HG03442 (cell line): ENCODE results near the gene PIP4K2C.
A peak's percentile ranks its signal among the peaks of the same experiment; 100 is the strongest.
"Not testable (repeated sequence)": the region's sequence is repeated elsewhere in the genome, so short reads cannot be mapped to it uniquely, and the experiment has no call there.

Experiments used
- ATAC-seq: cut with Tn5 transposase; IDR thresholded peaks from one replicate; pipeline ENCODE4 v1.9.1; 2021; ENCODE audit warnings: mild to moderate bottlenecking, moderate library complexity; ENCODE audit not compliant: unreplicated experiment

PIP4K2C gene

DNA sequence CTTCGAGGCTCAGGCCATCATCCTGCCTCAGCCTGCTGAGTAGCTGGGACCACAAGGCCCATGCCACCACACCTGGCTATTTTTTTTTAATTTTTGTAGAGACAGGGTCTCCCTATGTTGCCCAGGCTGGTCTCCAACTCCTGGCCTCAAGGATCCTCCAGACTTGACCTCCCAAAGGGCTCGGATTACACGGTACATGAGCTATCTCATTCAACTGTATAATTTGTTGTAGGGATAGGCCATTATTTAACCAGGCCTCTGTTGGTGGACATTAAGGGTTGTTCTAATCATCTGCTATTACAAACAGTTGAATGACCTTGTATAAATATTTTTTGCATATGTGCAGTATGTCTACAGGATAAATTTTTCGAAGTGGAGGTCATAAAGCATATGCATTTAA, 32.1 kb upstream of the PIP4K2C start:
- ATAC-seq, result no peak

- no peak for ATAC-seq
These were observed 30.5 kb upstream of the PIP4K2C start for GRCh38 chr12:57560516-57560915.

GRCh38 chr12:57561117-57561516, 29.9 kb upstream of the PIP4K2C start:
- not testable (repeated sequence) for ATAC-seq

DNA sequence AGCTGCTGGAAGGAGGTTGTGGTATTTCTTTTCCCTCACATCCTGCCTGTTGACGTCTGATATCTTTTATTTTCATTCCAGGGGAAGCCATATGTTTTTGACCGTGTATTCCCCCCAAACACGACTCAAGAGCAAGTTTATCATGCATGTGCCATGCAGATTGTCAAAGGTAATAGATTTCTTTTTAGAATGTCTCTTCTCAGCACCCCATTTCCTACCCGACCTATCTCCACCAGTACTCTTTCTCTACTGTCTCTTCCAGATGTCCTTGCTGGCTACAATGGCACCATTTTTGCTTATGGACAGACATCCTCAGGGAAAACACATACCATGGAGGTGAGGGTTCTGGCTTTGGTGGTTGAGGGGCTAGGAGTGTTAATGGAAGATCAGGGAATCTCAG, 27.6 kb upstream of the PIP4K2C start:
- no peak for ATAC-seq

DNA sequence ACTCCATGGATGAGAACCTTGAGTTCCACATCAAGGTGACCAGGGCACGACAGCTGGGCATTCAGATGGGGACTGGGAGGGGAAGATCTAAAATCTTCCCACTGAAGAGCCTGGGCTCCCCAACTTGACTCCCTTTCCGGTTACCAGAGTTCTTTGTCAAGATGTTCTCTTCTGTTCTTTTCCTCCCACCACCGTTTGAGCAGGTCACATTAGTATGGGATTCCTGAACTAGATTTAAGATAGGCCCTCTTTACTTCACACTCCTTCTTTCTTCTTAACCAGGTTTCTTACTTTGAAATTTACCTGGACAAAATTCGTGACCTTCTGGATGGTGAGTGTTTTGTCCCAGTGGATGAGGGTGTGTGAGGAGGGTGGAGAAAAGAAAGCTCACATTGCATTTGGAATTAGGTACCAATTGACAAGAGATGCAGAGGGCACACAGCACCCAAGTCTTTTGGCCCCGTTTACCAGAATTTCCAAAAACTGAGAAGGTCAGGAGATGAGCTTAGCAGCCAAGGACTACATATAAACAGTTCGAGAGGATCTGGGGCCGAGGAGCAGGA, 26.7 kb upstream of the PIP4K2C start:
- no peak for ATAC-seq

GRCh38 chr12:57568838-57569237, 22.2 kb upstream of the PIP4K2C start:
- ATAC-seq, result no peak

DNA sequence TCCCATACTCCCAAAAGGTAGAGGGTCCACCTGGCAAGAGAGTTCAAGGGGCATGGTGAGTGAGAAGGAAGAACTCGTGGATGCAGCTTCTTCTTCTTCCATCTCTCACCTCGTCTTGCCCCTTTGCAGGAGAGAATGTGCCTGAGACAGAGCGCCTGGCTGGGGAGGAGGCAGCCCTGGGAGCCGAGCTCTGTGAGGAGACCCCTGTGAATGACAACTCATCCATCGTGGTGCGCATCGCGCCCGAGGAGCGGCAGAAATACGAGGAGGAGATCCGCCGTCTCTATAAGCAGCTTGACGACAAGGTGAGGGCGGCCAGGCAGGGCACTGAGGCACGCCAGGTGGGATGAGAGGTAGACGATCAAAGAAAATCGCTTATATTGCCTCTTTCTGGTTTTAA, 21.1 kb upstream of the PIP4K2C start:
- ATAC-seq, result no peak

DNA sequence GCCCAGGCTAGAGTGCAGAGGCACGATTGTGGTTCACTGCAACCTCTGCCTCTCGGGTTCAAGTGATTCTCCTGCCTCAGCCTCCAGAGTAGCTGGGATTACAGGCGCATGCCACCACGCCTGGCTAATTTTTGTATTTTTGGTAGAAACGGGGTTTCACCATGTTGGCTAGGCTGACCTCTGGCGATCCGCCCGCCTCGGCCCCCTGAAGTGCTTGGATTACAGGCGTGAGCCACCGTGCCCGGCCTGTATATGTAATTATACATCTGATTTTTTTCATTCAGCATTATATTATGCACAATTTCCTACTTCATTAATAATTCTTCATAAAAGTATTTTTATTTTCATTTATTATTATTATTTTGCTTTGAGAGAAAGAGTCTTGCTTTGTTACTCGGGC, 20.6 kb upstream of the PIP4K2C start:
- ATAC-seq, result not testable (repeated sequence)

DNA sequence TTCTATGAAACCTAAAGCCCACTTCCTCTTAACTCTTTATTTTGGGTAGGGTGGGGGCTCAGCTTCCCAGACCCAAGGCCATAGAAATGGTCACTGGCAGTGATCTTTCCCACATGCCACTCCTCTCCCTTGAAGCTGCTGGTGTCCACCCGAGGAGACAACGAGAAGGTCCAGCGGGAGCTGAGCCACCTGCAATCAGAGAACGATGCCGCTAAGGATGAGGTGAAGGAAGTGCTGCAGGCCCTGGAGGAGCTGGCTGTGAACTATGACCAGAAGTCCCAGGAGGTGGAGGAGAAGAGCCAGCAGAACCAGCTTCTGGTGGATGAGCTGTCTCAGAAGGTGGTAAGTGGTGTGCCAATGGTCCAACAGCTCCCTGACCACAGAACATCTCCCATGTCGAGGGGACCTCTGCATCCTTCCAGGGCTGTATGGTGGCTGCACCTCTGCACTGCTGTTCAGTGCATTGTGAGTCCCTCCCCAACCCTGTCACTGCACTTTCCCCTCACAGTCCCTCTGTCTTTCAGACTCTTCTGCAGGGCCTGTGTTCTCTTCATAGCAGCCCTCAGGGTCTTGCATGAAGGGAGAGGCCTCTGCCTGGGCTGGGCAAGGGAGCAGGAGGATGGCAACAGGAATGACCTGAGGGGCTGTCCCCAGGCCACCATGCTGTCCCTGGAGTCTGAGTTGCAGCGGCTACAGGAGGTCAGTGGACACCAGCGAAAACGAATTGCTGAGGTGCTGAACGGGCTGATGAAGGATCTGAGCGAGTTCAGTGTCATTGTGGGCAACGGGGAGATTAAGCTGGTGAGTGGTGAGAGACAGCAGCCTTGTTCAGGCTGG, 18.8 kb upstream of the PIP4K2C start:
- no peak for ATAC-seq

DNA sequence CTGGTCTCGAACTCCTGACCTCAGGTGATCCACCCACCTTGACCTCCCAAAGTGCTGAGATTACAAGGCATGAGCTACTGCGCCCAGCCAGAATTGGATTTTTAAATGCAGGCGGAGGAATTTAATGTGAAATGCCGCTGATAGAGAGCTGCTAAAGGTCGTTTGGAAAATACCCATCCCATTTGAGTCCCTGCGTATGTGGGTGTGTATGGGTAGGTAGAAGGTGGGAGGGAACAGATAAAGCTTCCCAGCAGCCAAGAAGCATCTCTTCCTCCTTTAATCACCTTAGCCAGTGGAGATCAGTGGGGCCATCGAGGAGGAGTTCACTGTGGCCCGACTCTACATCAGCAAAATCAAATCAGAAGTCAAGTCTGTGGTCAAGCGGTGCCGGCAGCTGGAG, 16.2 kb upstream of the PIP4K2C start:
- no peak for ATAC-seq

DNA sequence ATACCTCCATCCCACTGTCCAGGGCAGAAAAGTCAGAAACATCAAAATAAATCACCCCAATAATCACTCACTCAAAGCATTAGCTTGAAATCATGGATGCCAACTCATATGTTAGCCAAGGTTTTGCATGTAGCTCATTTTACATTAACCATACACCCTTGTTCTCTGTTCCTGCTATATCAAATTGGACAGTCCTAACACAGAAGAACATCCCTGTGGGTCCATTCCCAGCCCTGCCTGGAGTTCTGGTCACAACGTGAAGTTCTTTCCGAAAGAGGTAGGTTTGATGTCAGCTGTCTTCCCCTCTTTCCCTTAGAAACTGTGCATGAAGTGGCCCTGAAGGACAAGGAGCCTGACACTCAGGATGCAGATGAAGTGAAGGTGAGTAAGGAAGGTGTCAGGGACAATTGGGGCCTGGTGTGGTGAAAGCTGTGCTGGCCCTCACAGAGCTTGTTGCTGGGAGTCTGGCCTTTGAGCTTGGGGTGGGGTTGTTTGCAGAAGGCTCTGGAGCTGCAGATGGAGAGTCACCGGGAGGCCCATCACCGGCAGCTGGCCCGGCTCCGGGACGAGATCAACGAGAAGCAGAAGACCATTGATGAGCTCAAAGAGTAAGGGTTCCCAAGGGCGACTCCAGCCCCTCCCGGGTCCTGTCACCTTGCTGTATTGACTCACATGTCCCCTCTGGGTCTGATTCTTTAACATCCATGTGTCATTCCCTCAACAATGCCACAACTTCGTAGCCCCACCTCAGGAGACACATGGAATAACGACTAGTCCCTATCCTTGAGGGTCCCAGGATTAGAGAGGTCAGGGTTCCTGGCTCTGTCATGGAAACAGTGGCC, 15.0 kb upstream of the PIP4K2C start:
- ATAC-seq, result no peak

GRCh38 chr12:57576613-57577160, 14.3 kb upstream of the PIP4K2C start:
- ATAC-seq, result no peak

DNA sequence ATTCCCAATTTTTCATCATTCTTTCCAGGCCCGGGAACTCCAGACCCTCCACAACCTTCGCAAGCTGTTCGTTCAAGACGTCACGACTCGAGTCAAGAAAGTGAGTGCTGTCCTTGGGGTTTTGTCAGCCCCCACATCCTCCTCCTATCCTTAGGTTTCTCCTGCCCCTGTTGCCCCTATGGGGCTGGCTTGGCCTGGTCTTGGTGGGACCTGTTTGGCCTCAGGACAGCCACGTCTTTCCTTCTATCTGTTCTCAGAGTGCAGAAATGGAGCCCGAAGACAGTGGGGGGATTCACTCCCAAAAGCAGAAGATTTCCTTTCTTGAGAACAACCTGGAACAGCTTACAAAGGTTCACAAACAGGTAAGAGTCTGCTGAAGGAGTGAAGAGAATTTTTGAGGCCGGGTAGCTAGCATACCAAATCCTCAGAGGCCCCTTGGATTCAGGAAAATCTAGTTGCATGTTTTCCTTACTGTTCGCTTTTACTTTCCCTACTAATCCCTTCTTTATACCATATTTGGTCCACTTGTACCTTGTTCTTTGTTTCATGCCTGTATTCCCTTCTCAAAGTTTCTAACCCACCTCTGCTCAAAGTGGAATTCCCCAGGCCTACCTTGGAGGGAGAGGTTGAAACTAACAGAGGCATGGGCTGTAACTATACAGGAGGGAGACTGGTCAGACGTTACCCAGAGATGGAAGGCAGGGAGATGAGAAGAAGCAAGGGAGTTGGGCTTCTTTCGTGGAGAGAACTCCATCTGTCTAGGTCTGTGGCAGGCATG, 12.8 kb upstream of the PIP4K2C start:
- no peak for ATAC-seq

GRCh38 chr12:57579011-57579410, 12.0 kb upstream of the PIP4K2C start:
- ATAC-seq, result no peak

GRCh38 chr12:57579677-57580465, 11.1 kb upstream of the PIP4K2C start:
- no peak for ATAC-seq

GRCh38 chr12:57580466-57580795, 10.6 kb upstream of the PIP4K2C start:
- no peak for ATAC-seq

GRCh38 chr12:57581802-57582201, 9.2 kb upstream of the PIP4K2C start:
- ATAC-seq, result no peak

DNA sequence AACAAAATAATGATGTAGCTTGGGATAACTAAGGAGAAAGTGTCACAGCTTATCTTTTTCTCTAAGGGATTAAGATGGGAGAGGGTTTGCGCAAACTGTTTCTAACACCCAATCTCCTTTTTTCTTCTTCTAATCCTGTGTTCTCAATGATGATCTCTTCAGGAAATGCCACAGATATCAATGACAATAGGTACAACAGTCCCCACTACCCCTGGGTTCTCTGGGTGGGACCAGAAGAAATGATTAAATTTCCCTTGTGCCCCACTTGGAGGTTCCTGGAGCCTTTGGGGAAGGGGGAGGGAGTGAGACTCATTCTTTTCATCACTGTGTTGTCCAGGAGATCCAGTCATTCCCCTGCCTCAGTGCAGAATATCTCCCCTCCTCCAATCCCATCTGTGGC, 8.6 kb upstream of the PIP4K2C start:
- ATAC-seq, result no peak

- ATAC-seq, result peak; percentile 97
These were observed 7.8 kb upstream of the PIP4K2C start for GRCh38 chr12:57583008-57583831.
